ENCODE data around the gene DDX43. TPM values are rescaled to one million over a fixed set of nuclear protein-coding genes. Genes with fewer than 3 reads are reported as not detected.
"Not testable (repeated sequence)": the region's sequence is repeated elsewhere in the genome, so short reads cannot be mapped to it uniquely, and the experiment has no call there.

DDX43 gene
- total and polyA plus RNA-seq, 4 donors, result 0.71 to 1.6 (median 0.78) TPM; not detected in 1

- H3K27me3 ChIP-seq (ENCODE audit: control insufficient read depth in 1 of 2, insufficient read depth in 2 of 2, low read length in 1 of 2); H3K36me3 ChIP-seq (ENCODE audit: control insufficient read depth in 1 of 2, insufficient read depth in 2 of 2, low read length in 1 of 2); H3K4me3 ChIP-seq (ENCODE audit: low read length in 2 of 2); H3K9me3 ChIP-seq (ENCODE audit: control insufficient read depth, low read length); ATAC-seq (ENCODE audit: low FRiP score); H3K27ac ChIP-seq (ENCODE audit: low read depth in 1 of 2, low read length in 2 of 2); H3K4me1 ChIP-seq (ENCODE audit: control insufficient read depth in 1 of 2, insufficient read depth in 2 of 2, low read length in 2 of 2); intact Hi-C loops (cut with DNase I): not testable (repeated sequence)
- 93 to 95% methylated on average over 10 of the region's 10 CpGs for WGBS, 2 donors
- peak in 1 of 2 donors; percentile 63 for DNase-seq
These were observed 13.1 kb upstream of the DDX43 start for GRCh38 chr6:73381531-73381930.

DNA sequence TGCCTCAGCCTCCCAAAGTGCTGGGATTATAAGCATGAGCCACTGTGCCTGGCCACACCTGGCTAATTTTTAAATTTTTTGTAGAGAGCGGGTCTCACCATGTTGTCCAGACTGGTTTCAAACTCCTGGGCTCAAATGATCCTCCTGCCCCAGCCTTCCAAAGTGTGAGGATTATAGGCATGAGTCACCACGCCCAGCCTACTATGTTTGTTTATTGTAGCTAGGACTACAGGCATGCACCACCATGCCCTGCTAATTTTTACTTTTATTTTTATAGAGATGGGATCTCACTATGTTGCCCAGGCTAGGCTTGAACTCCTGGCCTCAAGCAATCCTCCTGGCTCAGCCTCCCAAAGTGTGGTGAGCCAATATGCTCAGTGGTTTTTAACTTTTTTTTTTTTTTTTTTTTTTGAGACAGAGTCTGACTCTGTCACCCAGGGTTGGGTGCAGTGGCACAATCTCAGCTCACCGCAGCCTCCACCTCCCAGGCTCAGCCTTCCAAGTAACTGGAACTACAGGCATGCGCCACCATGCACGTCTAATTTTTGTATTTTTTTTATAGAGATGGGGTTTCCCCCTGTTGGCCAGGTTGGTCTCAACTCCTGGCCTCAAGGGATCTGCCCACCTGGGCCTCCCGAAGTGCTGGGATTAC, 12.0 kb upstream of the DDX43 start:
- ATAC-seq (ENCODE audit: low FRiP score), result no peak
- Histone ChIP-seq H3K27me3 (ENCODE audit: control insufficient read depth in 1 of 2, insufficient read depth in 2 of 2, low read length in 1 of 2) (no peaks in the 10 kb centered on the region), H3K27ac (ENCODE audit: low read depth in 1 of 2, low read length in 2 of 2) (no peak overlapping the region), H3K36me3 (ENCODE audit: control insufficient read depth in 1 of 2, insufficient read depth in 2 of 2, low read length in 1 of 2) (no peaks in the 10 kb centered on the region), H3K9me3 (ENCODE audit: control insufficient read depth, low read length) (no peaks in the 10 kb centered on the region), H3K4me1 (ENCODE audit: control insufficient read depth in 1 of 2, insufficient read depth in 2 of 2, low read length in 2 of 2) (no peaks in the 10 kb centered on the region), H3K4me3 (ENCODE audit: low read length in 2 of 2) (no peak overlapping the region)
- no peak for DNase-seq
- intact Hi-C loops (cut with DNase I), result no loop called here
- WGBS, 2 donors, result 85 to 88% methylated on average over 6 of the region's 6 CpGs

DNA sequence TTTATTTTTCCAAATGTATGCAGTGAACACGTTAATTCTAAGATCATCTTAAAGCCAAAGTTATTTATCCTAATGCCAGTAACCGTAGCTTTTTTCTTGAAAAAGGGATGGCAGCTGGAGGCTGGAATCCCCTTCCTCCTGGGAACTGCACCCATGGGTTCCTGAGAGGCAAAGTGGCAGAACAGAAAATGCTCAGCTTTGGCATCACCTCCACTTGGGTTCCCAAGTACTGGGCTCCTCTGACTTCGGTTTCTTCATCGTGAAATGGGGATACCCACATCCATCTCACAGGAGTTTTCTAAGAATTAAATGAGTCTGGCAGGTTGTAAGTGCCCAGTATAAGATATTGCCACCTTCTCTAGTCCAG, 6.2 kb upstream of the DDX43 start:
- Histone ChIP-seq H3K4me1 (ENCODE audit: control insufficient read depth in 1 of 2, insufficient read depth in 2 of 2, low read length in 2 of 2) (peaks cover 0 to 2% of the 10 kb centered on the region in 2 donors), H3K9me3 (ENCODE audit: control insufficient read depth, low read length) (no peaks in the 10 kb centered on the region), H3K36me3 (ENCODE audit: control insufficient read depth in 1 of 2, insufficient read depth in 2 of 2, low read length in 1 of 2) (no peaks in the 10 kb centered on the region), H3K4me3 (ENCODE audit: low read length in 2 of 2) (peak overlapping the region; percentile 53 to 89), H3K27me3 (ENCODE audit: control insufficient read depth in 1 of 2, insufficient read depth in 2 of 2, low read length in 1 of 2) (no peaks in the 10 kb centered on the region), H3K27ac (ENCODE audit: low read depth in 1 of 2, low read length in 2 of 2) (no peak overlapping the region)
- intact Hi-C loops (cut with DNase I), result no loop called here
- no peak for DNase-seq
- 12 to 15% methylated on average over 4 of the region's 4 CpGs for WGBS, 2 donors
- peak; percentile 54 for ATAC-seq (ENCODE audit: low FRiP score)

DNA sequence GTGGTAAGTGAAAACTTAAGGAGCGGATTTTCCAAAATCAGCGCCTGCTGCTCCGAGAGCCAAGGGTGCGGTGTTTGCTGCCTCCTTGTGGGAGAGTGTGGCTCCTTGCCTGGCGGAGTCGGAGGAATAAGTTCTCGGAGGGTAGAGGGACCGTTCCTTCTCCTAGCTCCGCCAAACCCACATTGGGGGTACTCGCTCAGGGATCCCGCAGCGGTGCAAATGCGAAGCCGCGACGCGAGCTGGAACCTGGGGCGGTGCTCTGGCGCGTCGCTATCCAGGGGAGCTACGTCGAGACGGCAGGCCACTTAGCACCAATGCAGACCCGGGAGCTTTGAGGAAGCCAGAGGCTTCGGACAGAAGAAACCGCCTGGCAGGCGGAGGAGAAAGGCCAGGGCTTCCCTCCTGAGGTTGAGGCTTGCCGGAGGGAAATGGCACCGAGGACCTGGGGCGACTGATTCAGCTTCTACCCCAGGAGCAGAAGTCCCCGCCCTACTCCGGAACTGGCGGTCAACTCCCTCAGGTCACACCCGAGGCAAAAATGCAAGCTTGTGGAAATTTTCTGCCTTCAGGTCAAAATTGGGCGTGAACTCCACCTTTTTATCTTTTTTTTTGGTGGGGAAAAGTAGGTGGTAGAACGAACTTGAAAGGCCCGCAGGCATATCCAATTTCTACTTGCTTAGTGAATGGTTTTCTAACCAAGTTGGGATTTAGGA, 5.7 kb upstream of the DDX43 start:
- ATAC-seq (ENCODE audit: low FRiP score), result peak; percentile 86
- peak overlapping the region; percentile 53 to 89 for H3K4me3 ChIP-seq (ENCODE audit: low read length in 2 of 2)
- intact Hi-C loops (cut with DNase I), result no loop called here
- no peaks in the 10 kb centered on the region for H3K9me3 ChIP-seq (ENCODE audit: control insufficient read depth, low read length)
- peaks cover 0 to 2% of the 10 kb centered on the region in 2 donors for H3K4me1 ChIP-seq (ENCODE audit: control insufficient read depth in 1 of 2, insufficient read depth in 2 of 2, low read length in 2 of 2)
- no peaks in the 10 kb centered on the region for H3K36me3 ChIP-seq (ENCODE audit: control insufficient read depth in 1 of 2, insufficient read depth in 2 of 2, low read length in 1 of 2)
- peak overlapping the region in 1 of 2 donors; percentile 42 for H3K27ac ChIP-seq (ENCODE audit: low read depth in 1 of 2, low read length in 2 of 2)
- no peaks in the 10 kb centered on the region for H3K27me3 ChIP-seq (ENCODE audit: control insufficient read depth in 1 of 2, insufficient read depth in 2 of 2, low read length in 1 of 2)
- 3 to 4% methylated on average over 38 of the region's 38 CpGs for WGBS, 2 donors
- DNase-seq, result peak; percentile 63 to 83

- intact Hi-C loops (cut with DNase I), result no loop called here
- ATAC-seq (ENCODE audit: low FRiP score), result no peak
- H3K27ac ChIP-seq (ENCODE audit: low read depth in 1 of 2, low read length in 2 of 2), result no peak overlapping the region
- WGBS, 2 donors, result 89 to 94% methylated on average over 10 of the region's 10 CpGs
- no peak for DNase-seq
- peaks cover 0 to 2% of the 10 kb centered on the region in 2 donors for H3K4me1 ChIP-seq (ENCODE audit: control insufficient read depth in 1 of 2, insufficient read depth in 2 of 2, low read length in 2 of 2)
- H3K36me3 ChIP-seq (ENCODE audit: control insufficient read depth in 1 of 2, insufficient read depth in 2 of 2, low read length in 1 of 2), result no peaks in the 10 kb centered on the region
- no peaks in the 10 kb centered on the region for H3K9me3 ChIP-seq (ENCODE audit: control insufficient read depth, low read length)
- H3K4me3 ChIP-seq (ENCODE audit: low read length in 2 of 2), result no peak overlapping the region
- no peaks in the 10 kb centered on the region for H3K27me3 ChIP-seq (ENCODE audit: control insufficient read depth in 1 of 2, insufficient read depth in 2 of 2, low read length in 1 of 2)
These were observed 4.8 kb upstream of the DDX43 start for GRCh38 chr6:73389854-73390253.

DNA sequence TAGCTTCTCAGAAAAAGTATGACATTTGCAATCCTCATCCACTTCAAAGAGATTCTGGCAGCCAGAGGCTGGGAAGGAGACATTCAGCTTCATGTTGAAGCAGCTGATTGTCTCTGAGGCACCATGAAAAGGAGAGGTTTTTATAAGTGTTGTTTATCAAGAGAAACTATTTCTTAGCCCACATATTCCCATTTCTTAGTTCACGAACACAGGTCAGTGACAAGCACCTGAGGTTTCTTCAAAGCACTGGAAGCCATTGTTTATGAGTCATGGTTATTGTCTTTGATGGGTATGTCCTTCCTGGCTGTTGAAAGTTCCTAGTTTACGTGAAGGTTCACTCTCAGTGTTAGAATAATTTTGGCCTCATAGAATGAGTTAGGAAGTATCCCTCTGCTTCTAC, 3.0 kb upstream of the DDX43 start:
- intact Hi-C loops (cut with DNase I), result no loop called here
- WGBS, 2 donors, result 82 to 85% methylated on average over 2 of the region's 2 CpGs
- no peak for DNase-seq
- H3K4me3 ChIP-seq (ENCODE audit: low read length in 2 of 2), result no peak overlapping the region
- no peaks in the 10 kb centered on the region for H3K27me3 ChIP-seq (ENCODE audit: control insufficient read depth in 1 of 2, insufficient read depth in 2 of 2, low read length in 1 of 2)
- H3K4me1 ChIP-seq (ENCODE audit: control insufficient read depth in 1 of 2, insufficient read depth in 2 of 2, low read length in 2 of 2), result peaks cover 0 to 2% of the 10 kb centered on the region in 2 donors
- no peak for ATAC-seq (ENCODE audit: low FRiP score)
- no peaks in the 10 kb centered on the region for H3K9me3 ChIP-seq (ENCODE audit: control insufficient read depth, low read length)
- H3K27ac ChIP-seq (ENCODE audit: low read depth in 1 of 2, low read length in 2 of 2), result no peak overlapping the region
- no peaks in the 10 kb centered on the region for H3K36me3 ChIP-seq (ENCODE audit: control insufficient read depth in 1 of 2, insufficient read depth in 2 of 2, low read length in 1 of 2)

DNA sequence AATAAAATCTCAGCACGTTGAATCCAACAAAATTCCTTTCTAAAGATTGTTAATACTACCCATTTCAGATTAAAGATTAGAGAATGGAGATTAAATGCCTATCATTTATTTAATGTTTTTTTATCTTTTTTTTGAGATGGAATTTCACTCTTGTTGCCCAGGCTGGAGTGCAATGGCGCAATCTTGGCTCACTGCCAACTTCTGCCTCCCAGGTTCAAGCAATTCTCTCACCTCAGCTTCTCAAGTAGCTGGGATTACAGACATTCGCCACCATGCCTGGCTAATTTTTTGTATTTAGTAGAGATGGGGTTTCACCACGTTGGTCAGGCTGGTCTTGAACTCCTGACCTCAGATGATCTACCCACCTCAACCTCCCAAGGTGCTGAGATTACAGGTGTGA, 2.4 kb upstream of the DDX43 start:
- H3K27me3 ChIP-seq (ENCODE audit: control insufficient read depth in 1 of 2, insufficient read depth in 2 of 2, low read length in 1 of 2); H3K4me3 ChIP-seq (ENCODE audit: low read length in 2 of 2); intact Hi-C loops (cut with DNase I); H3K36me3 ChIP-seq (ENCODE audit: control insufficient read depth in 1 of 2, insufficient read depth in 2 of 2, low read length in 1 of 2); ATAC-seq (ENCODE audit: low FRiP score); H3K4me1 ChIP-seq (ENCODE audit: control insufficient read depth in 1 of 2, insufficient read depth in 2 of 2, low read length in 2 of 2); H3K9me3 ChIP-seq (ENCODE audit: control insufficient read depth, low read length); DNase-seq; H3K27ac ChIP-seq (ENCODE audit: low read depth in 1 of 2, low read length in 2 of 2): not testable (repeated sequence)
- WGBS, 2 donors, result 54 to 55% methylated on average over 4 of the region's 4 CpGs

DNA sequence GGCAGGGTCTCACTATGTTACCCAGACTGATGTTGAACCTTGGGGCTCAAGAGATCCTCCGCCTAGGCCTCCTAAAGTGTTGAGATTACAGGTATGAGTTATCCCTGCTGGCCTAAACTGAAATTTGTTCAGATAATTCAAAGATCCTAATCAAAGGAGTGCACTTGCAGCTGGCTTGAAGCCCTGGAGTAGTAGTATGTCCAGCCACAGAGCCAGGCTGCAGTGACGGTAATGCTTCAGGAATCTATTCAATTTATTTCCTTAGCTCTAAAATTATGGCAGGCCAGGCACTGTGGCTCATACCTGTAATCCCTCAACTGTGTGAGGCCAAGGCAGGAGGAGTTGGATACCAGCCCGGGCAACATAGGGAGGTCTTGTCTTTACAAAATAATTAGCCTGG, 1.4 kb upstream of the DDX43 start:
- intact Hi-C loops (cut with DNase I), result no loop called here
- DNase-seq, result no peak

DNA sequence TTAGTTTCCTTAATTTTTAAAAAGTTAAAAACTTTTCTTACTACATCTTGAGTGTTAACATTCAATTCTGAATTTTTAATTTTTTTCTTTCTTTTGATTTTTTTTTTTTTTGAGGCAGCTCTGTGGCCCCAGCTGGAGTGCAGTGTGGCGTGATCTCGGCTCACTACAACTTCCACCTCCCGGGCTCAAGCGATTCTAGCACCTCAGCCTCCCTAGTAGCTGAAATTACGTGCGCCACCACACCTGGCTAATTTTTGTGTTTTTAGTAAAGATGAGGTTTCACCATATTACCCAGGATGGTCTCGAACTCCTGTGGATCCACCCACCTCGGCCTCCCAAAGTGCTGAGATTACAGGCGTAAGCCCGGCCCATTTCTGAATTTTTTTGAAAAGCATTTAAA, 1.2 kb downstream of the DDX43 start:
- Histone ChIP-seq H3K36me3 (ENCODE audit: control insufficient read depth in 1 of 2, insufficient read depth in 2 of 2, low read length in 1 of 2) (no peaks in the 10 kb centered on the region), H3K27me3 (ENCODE audit: control insufficient read depth in 1 of 2, insufficient read depth in 2 of 2, low read length in 1 of 2) (no peaks in the 10 kb centered on the region), H3K27ac (ENCODE audit: low read depth in 1 of 2, low read length in 2 of 2) (no peak overlapping the region), H3K4me3 (ENCODE audit: low read length in 2 of 2) (no peak overlapping the region), H3K9me3 (ENCODE audit: control insufficient read depth, low read length) (no peaks in the 10 kb centered on the region), H3K4me1 (ENCODE audit: control insufficient read depth in 1 of 2, insufficient read depth in 2 of 2, low read length in 2 of 2) (no peaks in the 10 kb centered on the region)
- no peak for DNase-seq
- 95 to 97% methylated on average over 10 of the region's 10 CpGs for WGBS, 2 donors
- no peak for ATAC-seq (ENCODE audit: low FRiP score)
- intact Hi-C loops (cut with DNase I), result no loop called here

More for the DNA sequence above, 1.4 kb upstream of the DDX43 start:
- H3K27ac ChIP-seq (ENCODE audit: low read depth in 1 of 2, low read length in 2 of 2), result no peak overlapping the region
- H3K36me3 ChIP-seq (ENCODE audit: control insufficient read depth in 1 of 2, insufficient read depth in 2 of 2, low read length in 1 of 2), result no peaks in the 10 kb centered on the region
- ATAC-seq (ENCODE audit: low FRiP score), result no peak
- H3K4me1 ChIP-seq (ENCODE audit: control insufficient read depth in 1 of 2, insufficient read depth in 2 of 2, low read length in 2 of 2), result peaks cover 0 to 2% of the 10 kb centered on the region in 2 donors
- H3K27me3 ChIP-seq (ENCODE audit: control insufficient read depth in 1 of 2, insufficient read depth in 2 of 2, low read length in 1 of 2), result no peaks in the 10 kb centered on the region
- H3K9me3 ChIP-seq (ENCODE audit: control insufficient read depth, low read length), result no peaks in the 10 kb centered on the region
- WGBS, 2 donors, result 81 to 88% methylated on average over 3 of the region's 3 CpGs
- no peak overlapping the region for H3K4me3 ChIP-seq (ENCODE audit: low read length in 2 of 2)
